Fibroblast of villous mesenchyme (primary cell): ENCODE results near the gene UTS2R. TPM values are rescaled to one million over a fixed set of nuclear protein-coding genes. Genes with fewer than 3 reads are reported as not detected.
"Not testable (repeated sequence)": the region's sequence is repeated elsewhere in the genome, so short reads cannot be mapped to it uniquely, and the experiment has no call there.

Experiments used
- DNase-seq: peaks from one replicate; pipeline ENCODE4 v3.0.0-alpha.2; 2010; ENCODE audit warnings: low read depth
- H3K4me3 ChIP-seq: 2 replicates; pipeline ENCODE4 v1.5.1; 2011; ENCODE audit warnings: low read depth, mild to moderate bottlenecking, low read length
- total RNA-seq: library from RNA; depleted of rRNA; stranded (reverse); fragments of >200 nt; gene quantifications from 2 replicates; pipeline ENCODE4 v1.2.3, GENCODE V29; 2012
- TF ChIP-seq, protein P1 (sequence below): IDR thresholded peaks from 2 replicates; pipeline ENCODE4 v1.5.1; 2012; ENCODE audit warnings: low read depth, mild to moderate bottlenecking, low read length; ENCODE audit not compliant: insufficient read depth

UTS2R gene
- total RNA-seq, 1 donor: not detected

DNA sequence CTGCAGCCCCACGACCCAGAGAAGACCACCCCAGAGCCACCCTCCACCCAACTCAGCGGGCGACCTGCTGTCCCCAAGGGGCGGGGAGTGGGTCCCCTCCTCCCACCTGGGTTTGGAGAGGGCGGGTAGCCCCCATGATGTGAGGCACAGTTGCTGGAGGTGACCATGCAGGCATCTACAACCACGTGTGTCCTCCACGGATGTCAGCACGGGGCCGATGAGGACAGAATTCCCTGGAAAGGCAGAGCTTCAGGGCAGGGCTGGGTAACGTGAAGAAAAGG is 7.1 kb downstream of the UTS2R start:
- no peak for DNase-seq
- TF ChIP-seq, protein P1, sequence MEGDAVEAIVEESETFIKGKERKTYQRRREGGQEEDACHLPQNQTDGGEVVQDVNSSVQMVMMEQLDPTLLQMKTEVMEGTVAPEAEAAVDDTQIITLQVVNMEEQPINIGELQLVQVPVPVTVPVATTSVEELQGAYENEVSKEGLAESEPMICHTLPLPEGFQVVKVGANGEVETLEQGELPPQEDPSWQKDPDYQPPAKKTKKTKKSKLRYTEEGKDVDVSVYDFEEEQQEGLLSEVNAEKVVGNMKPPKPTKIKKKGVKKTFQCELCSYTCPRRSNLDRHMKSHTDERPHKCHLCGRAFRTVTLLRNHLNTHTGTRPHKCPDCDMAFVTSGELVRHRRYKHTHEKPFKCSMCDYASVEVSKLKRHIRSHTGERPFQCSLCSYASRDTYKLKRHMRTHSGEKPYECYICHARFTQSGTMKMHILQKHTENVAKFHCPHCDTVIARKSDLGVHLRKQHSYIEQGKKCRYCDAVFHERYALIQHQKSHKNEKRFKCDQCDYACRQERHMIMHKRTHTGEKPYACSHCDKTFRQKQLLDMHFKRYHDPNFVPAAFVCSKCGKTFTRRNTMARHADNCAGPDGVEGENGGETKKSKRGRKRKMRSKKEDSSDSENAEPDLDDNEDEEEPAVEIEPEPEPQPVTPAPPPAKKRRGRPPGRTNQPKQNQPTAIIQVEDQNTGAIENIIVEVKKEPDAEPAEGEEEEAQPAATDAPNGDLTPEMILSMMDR: no peak
- H3K4me3 ChIP-seq: no peak overlapping the region

DNA sequence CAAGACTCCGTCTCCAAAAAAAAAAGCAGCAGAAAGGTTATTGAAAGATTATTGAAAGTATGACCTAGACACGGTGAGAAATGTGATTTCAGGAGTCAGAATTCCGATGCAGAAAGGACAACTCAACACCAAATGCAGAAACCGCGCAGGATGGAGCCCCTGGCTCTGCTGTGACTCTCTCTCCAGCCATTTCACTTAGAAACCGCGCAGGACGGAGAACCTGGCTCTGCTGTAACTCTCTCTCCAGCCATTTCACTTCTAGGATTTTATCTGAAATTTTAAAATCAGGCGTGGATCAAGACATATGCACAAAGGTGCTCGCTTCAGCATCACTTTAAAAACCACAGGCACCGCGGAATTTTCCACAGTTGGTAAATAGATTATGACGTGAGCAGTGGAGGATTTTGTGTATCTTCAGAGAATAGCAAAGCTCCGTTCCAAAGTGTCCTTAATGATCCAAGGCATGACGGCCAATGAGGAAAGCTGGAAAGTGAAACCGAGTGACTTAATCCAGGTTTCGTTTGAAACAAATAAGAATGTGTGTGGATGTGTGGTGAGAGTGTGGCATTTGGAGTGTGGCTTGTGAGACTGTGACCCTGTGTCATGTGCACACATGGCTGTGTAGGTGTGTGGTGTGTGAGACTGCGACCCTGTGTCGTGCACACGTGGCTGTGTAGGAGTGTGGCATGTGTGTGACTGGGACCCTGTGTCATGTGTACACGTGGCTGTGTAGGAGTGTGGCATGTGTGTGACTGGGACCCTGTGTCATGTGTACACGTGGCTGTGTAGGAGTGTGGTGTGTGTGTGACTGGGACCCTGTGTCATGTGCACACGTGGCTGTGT is 9.5 kb downstream of the UTS2R start:
- H3K4me3 ChIP-seq: peak overlapping the region; percentile 0
- peak; percentile 76 for DNase-seq
- TF ChIP-seq, protein P1: no peak

DNA sequence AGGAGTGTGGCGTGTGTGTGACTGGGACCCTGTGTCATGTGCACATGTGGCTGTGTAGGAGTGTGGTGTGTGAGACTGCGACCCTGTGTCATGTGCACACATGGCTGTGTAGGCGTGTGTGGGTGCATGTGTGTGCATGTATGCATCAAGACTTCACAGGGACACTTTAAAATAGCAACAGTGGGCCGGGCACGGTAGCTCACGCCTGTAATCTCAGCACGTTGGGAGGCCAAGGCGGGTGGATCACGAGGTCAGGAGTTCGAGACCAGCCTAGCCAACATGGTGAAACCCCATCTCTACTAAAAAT is 10.1 kb downstream of the UTS2R start:
- not testable (repeated sequence) for DNase-seq

DNA sequence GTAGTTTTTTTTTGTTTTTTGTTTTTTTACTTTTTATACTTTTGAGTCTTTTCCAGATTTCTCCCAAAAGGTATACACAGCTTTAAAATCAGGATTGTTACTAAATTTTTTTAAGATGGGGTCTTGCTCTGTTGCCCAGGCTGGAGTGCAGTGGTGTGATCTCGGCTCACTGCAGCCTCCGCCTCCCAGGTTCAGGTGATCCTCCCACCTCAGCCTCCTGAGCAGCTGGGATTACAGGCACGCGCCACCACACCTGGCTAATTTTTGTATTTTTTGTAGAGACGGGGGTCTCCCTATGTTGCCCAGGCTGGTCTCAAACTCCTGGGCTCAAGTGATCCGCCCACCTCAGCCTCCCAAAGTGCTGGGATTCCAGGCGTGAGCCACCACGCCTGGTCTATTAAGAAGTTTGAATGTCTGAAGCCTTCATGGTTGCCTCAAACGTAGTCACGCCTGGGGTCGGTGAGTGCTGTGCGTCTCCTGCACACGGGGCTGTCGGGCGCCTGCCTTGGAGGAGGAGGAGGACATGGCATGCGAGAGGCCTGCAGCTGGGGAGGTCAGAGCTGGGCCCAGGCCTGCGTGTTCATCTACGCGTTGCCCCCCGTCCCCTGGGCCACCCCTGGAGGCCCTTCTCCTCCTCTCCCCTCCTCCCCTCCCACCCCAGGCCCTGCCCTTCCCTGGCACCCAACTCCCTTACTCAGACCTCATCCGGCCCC is 10.8 kb downstream of the UTS2R start:
- not testable (repeated sequence) for DNase-seq

More for the DNA sequence above, 10.1 kb downstream of the UTS2R start:
- H3K4me3 ChIP-seq: not testable (repeated sequence)

DNA sequence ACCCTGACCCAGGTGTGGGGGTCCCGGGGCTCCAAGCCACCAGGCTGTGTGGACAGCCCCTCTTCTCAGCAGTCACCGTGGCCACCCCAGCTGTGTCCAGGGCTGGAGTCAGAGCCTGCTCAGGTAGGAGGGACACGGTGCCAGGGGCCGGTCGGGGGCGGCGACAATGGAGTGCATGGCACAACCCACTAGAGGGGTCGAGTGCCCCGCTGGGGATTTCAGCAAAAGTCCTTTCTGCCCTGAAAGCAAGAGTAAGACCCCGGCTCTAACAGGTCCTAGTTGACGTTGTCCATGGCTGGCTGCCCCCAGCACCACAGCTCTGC is 11.3 kb downstream of the UTS2R start:
- H3K4me3 ChIP-seq: no peak overlapping the region
- TF ChIP-seq, protein P1: no peak
- no peak for DNase-seq

More for the DNA sequence above, 10.8 kb downstream of the UTS2R start:
- not testable (repeated sequence) for H3K4me3 ChIP-seq

DNA sequence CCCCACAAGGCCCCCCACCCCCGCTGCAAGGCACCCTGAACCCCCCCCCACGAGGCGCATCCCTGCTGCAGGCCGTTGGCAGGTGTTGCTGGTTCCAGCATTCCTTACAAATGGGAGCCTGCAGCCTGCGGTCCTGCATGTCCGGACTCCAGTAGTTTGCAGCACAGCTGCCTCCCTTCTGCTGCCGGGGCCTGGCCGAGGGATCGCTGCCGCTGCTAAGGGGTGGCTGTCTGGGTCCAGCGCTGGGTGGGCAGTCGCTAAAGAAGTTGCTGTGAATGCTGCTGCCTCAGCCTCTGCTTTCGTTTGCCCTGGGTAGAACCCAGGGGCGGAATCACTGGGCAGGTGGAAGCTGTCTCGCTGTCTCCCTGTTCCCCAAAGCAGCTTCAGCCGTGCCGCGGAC is 11.8 kb downstream of the UTS2R start:
- no peak for DNase-seq
- TF ChIP-seq, protein P1: no peak
- H3K4me3 ChIP-seq: no peak overlapping the region

DNA sequence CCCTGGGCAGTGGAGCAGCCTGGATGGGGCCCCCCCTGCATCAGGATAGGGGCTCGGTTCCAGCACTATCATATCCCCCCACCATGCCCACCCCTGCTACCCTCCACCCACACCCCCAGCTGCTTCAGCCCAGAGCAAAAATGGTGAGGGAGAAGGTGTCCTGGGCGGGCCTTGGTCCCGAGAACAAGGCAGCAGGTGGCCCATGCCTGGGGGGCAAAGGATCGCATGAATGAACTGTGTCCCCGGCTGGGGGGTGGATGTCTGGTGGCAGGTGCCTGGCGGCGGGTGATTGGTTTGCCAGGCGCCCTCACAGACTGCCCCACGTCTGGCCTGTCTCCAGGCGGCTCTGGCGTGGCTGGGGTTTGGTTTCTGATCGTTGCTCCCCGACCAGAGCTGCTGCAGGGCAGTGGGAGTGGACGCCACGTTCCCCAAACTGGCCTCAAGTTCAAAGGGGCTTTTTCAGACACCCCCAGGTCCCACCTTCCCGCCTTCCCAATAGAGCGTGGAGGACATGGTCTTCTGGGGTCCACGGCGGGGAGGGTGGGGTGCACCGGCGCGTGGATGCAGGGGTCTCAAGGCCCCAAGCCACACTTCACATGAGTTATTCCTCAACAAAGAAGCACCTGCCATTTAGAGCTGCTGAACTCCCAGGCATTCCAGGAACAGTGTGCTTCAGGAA is 12.6 kb downstream of the UTS2R start:
- DNase-seq: no peak
- no peak overlapping the region for H3K4me3 ChIP-seq
- TF ChIP-seq, protein P1: no peak
